Renal pelvis (tissue), 4 donors: ENCODE results near the gene AIFM3. TPM values are rescaled to one million over a fixed set of nuclear protein-coding genes. Genes with fewer than 3 reads are reported as not detected.

Source experiments
- DNase-seq: peaks from one replicate; pipeline ENCODE4 v3.0.0-alpha.2; 2013
- polyA plus RNA-seq, 3 donors: library from polyadenylated mRNA; unstranded; fragments of 120-200 nt; gene quantifications; one replicate each; pipeline ENCODE4 v1.2.1, GENCODE V29; 2013; ENCODE audit not compliant: insufficient read length in 3 of 3

Gene AIFM3
- polyA plus RNA-seq, 3 donors = 1.1 to 1.6 (median 1.5) TPM

DNA sequence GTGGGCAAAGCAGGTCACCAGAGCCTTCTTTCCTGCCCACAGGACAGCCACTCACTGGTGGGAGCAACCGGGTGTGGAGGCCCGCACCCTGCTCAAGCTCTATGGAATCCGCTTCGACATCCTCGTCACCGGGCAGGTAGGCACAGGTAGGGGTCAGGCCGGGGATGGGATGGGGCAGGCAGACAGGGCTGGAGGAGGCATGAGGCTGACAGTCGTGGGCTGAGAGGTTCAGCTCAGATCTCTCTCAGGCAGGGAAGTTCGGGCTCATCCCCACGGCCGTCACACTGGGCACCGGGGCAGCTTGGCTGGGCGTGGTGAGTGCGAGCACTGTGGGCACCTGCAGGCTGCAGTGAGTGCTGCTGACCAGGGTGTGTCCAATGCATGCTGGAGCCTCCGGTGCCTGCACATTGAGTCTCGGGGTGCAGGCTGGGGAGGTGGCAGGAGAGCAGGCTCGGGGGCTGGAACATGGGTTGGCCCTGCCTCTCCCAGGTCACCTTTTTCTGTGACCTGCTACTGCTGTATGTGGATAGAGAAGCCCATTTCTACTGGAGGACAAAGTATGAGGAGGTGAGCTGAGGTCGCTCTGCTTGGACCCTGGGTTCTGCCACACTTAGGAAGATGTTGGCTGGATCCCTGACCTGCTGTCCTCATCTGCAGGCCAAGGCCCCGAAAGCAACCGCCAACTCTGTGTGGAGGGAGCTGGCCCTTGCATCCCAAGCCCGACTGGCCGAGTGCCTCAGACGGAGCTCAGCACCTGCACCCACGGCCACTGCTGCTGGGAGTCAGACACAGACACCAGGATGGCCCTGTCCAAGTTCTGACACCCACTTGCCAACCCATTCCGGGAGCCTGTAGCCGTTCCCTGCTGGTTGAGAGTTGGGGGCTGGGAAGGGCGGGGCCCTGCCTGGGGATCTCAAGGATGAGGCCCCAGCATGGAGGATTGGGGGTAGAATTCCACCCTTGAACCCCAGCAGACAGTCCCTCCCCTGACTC is 59.0 kb downstream of the AIFM3 start:
- DNase-seq = no peak

GRCh38 chr22:21026783-21027692 is 60.0 kb downstream of the AIFM3 start:
- DNase-seq = no peak

- no peak for DNase-seq
These were observed 61.5 kb downstream of the AIFM3 start for GRCh38 chr22:21028277-21029251.

- no peak for DNase-seq
These were observed 62.5 kb downstream of the AIFM3 start for GRCh38 chr22:21029486-21030025.

GRCh38 chr22:21030032-21030431 is 63.0 kb downstream of the AIFM3 start:
- DNase-seq = no peak

Other genes with a start within 250 kb of the AIFM3 start
- gene SERPIND1, start 193.1 kb upstream of the AIFM3 start, polyA plus RNA-seq = 1 to 10 TPM; 2.7 to 3.6 (median 3.0) TPM
- 10 to 100 TPM; 74.5 to 84.6 (median 76.0) TPM for gene PI4KA, start 108.4 kb upstream of the AIFM3 start, polyA plus RNA-seq
- gene SNAP29, start 108.2 kb upstream of the AIFM3 start, polyA plus RNA-seq = 10 to 100 TPM; 28.1 to 35.5 (median 29.0) TPM
- 10 to 100 TPM; 58.7 to 61.0 (median 60.7) TPM for gene CRKL, start 49.8 kb upstream of the AIFM3 start, polyA plus RNA-seq
- 10 to 100 TPM; 49.3 to 60.5 (median 49.8) TPM for gene LZTR1, start 15.0 kb downstream of the AIFM3 start, polyA plus RNA-seq
- 10 to 100 TPM; 18.2 to 23.8 (median 22.4) TPM for gene THAP7, start 34.9 kb downstream of the AIFM3 start, polyA plus RNA-seq
- gene P2RX6, start 47.9 kb downstream of the AIFM3 start, polyA plus RNA-seq = 1 to 10 TPM; 1.3 to 2.4 (median 1.5) TPM
- 1 to 10 TPM; 1.5 to 1.8 (median 1.8) TPM for gene SLC7A4, start 65.3 kb downstream of the AIFM3 start, polyA plus RNA-seq
- under 1 TPM; 0.11 to 0.22 (median 0.22) TPM for gene LRRC74B, start 78.7 kb downstream of the AIFM3 start, polyA plus RNA-seq